ENCODE data around the gene RFNG. TPM values are rescaled to one million over a fixed set of nuclear protein-coding genes. Genes with fewer than 3 reads are reported as not detected.

RFNG gene
- total and polyA plus RNA-seq, 2 of the 13 experiments (the other 11 are each of a cell fraction or from before 2014, with no cell fraction given) = 61.4 to 64.0 TPM

- TF ChIP-seq ZHX1 (CRISPR knock-in tag; IDR thresholded peaks at IDR 0.05; ENCODE audit: low read depth) (peak; percentile 75; the same call in 1 of the 2 replicates), MIER3 (CRISPR knock-in tag; IDR thresholded peaks at IDR 0.05; ENCODE audit: borderline replicate concordance) (no peak), CEBPB (IDR thresholded peaks at IDR 0.05; ENCODE audit: borderline replicate concordance, low read depth, low read length) (no peak), ZNF354B (CRISPR knock-in tag; IDR thresholded peaks at IDR 0.05) (no peak), IKZF1 (IDR thresholded peaks at IDR 0.05) (no peak), KMT2B (CRISPR knock-in tag; IDR thresholded peaks at IDR 0.05) (peak; percentile 42; the same call in 1 of the 2 replicates), FOXJ3 (CRISPR knock-in tag; IDR thresholded peaks at IDR 0.05; ENCODE audit: borderline replicate concordance) (no peak), DNMT3B (CRISPR knock-in tag; conservative IDR thresholded peaks at IDR 0.05) (no peak), YY1 (IDR thresholded peaks at IDR 0.05; ENCODE audit: insufficient read depth, insufficient replicate concordance, low read depth, low read length) (peak; percentile 85), ZNF543 (CRISPR knock-in tag; IDR thresholded peaks at IDR 0.05) (peak; percentile 73), ZBTB26 (CRISPR knock-in tag; IDR thresholded peaks at IDR 0.05; ENCODE audit: borderline replicate concordance) (peak; percentile 87; the same call in 1 of the 2 replicates), NBN (conservative IDR thresholded peaks at IDR 0.05) (no peak), ZNF773 (CRISPR knock-in tag; IDR thresholded peaks at IDR 0.05; ENCODE audit: borderline replicate concordance) (no peak; the same call in 1 of the 2 replicates), ERF (CRISPR knock-in tag; IDR thresholded peaks at IDR 0.05) (peak; percentile 96), AKNA (CRISPR knock-in tag; IDR thresholded peaks at IDR 0.05; ENCODE audit: borderline replicate concordance) (no peak), ZNF451 (CRISPR knock-in tag; IDR thresholded peaks at IDR 0.05) (peak; percentile 97), KLF16 (CRISPR knock-in tag; IDR thresholded peaks at IDR 0.05) (peak in 1 of 2 experiments; percentile 88; a peak in 2 of 4 replicates), ZNF546 (CRISPR knock-in tag; conservative IDR thresholded peaks at IDR 0.05) (peak; percentile 83; the same call in 1 of the 2 replicates), ZNF678 (CRISPR knock-in tag; IDR thresholded peaks at IDR 0.05) (peak; percentile 93; the same call in 1 of the 2 replicates), PCBP2 (optimal IDR thresholded peaks at IDR 0.05; ENCODE audit: low read depth, low read length, poor library complexity, severe bottlenecking) (no peak), ZNF367 (CRISPR knock-in tag; IDR thresholded peaks at IDR 0.05; ENCODE audit: borderline replicate concordance) (no peak)
Observed at GRCh38 chr17:82037092-82037888, 14.3 kb downstream of the RFNG start, which contains the start of gene DCXR (continued).
